ENCODE results near the gene LHFPL6.

DNA sequence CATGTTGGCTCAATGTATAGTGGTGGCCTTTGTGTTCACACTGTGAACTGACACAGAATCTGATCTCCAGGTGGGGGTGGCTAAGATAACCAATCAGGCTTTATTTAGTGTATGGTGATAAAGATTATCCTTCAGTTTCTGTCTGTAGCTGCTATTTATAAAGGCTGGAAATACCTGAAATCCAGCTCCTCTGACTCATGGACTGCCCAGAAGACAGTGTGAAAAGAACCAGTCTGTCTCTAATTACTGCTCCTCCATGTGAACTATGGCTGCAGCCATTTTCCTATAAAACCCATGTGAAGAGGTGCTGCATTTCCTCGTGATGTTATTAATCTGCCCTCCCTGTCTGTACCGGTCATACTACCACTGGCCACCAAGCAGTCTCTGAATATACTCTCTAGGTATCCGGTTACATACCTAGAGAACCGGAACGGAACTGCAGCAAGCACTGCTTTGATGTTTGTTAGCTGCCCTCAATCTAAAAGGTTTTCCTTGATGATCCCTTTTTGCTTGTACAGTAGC lies 238.0 kb downstream of the LHFPL6 start:
- TF ChIP-seq, protein P1, sequence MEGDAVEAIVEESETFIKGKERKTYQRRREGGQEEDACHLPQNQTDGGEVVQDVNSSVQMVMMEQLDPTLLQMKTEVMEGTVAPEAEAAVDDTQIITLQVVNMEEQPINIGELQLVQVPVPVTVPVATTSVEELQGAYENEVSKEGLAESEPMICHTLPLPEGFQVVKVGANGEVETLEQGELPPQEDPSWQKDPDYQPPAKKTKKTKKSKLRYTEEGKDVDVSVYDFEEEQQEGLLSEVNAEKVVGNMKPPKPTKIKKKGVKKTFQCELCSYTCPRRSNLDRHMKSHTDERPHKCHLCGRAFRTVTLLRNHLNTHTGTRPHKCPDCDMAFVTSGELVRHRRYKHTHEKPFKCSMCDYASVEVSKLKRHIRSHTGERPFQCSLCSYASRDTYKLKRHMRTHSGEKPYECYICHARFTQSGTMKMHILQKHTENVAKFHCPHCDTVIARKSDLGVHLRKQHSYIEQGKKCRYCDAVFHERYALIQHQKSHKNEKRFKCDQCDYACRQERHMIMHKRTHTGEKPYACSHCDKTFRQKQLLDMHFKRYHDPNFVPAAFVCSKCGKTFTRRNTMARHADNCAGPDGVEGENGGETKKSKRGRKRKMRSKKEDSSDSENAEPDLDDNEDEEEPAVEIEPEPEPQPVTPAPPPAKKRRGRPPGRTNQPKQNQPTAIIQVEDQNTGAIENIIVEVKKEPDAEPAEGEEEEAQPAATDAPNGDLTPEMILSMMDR (IDR thresholded peaks at IDR 0.05; ENCODE audit: low read depth, low read length), result no peak
- TF ChIP-seq, protein P2, sequence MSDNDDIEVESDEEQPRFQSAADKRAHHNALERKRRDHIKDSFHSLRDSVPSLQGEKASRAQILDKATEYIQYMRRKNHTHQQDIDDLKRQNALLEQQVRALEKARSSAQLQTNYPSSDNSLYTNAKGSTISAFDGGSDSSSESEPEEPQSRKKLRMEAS (IDR thresholded peaks at IDR 0.05; ENCODE audit: low read depth, low read length), result no peak
- TF ChIP-seq POLR2A (IDR thresholded peaks at IDR 0.05; ENCODE audit: extremely low read depth, insufficient read length), result no peak
